Measurements from ENCODE around the gene COQ7.

Gene COQ7

GRCh38 chr16:19093631-19094541 lies 26.5 kb downstream of the COQ7 start:
- Mint-ChIP-seq H3K27me3 (ENCODE audit: low read depth, poor library complexity) (peaks cover 11% of the 10 kb centered on the region), H3K27ac (no peak overlapping the region), H3K9me3 (peaks cover 24% of the 10 kb centered on the region), H3K4me1 (peaks cover 11% of the 10 kb centered on the region), H3K4me3 (no peak overlapping the region), H3K36me3 (ENCODE audit: low read depth) (no peaks in the 10 kb centered on the region)
- no peak for DNase-seq
- no peak for TF ChIP-seq CTCF (IDR thresholded peaks at IDR 0.05)

GRCh38 chr16:19094542-19095365 lies 27.3 kb downstream of the COQ7 start:
- no peak for DNase-seq
- TF ChIP-seq CTCF (IDR thresholded peaks at IDR 0.05): no peak
- Mint-ChIP-seq H3K4me3 (no peak overlapping the region), H3K36me3 (ENCODE audit: low read depth) (no peaks in the 10 kb centered on the region), H3K4me1 (peaks cover 11% of the 10 kb centered on the region), H3K27me3 (ENCODE audit: low read depth, poor library complexity) (peaks cover 11% of the 10 kb centered on the region), H3K9me3 (peaks cover 29% of the 10 kb centered on the region), H3K27ac (no peak overlapping the region)

DNA sequence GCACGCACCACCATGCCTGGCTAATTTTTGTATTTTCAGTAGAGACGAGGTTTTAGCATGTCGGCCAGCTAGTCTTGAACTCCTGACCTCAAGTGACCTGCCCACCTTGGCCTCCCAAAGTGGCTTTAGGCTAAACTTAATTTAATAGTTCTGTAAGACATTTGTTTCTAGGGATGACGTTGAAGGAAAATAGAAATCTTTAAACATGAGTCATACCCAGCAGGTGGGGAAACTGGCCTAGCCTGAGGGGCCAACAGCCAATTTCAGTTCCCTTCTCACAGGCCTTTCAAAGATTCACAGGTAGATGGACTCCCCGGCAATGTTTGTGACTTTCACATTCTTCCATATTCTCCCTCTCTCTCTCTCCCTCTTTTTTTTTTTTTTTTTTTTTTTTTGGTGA lies 28.2 kb downstream of the COQ7 start:
- peaks cover 33% of the 10 kb centered on the region for H3K9me3 Mint-ChIP-seq
- H3K27me3 Mint-ChIP-seq (ENCODE audit: low read depth, poor library complexity): peaks cover 11% of the 10 kb centered on the region
- peaks cover 11% of the 10 kb centered on the region for H3K4me1 Mint-ChIP-seq
- no peak overlapping the region for H3K27ac Mint-ChIP-seq
- DNase-seq: no peak
- no peaks in the 10 kb centered on the region for H3K36me3 Mint-ChIP-seq (ENCODE audit: low read depth)
- no peak for TF ChIP-seq CTCF (IDR thresholded peaks at IDR 0.05)
- H3K4me3 Mint-ChIP-seq: no peak overlapping the region

DNA sequence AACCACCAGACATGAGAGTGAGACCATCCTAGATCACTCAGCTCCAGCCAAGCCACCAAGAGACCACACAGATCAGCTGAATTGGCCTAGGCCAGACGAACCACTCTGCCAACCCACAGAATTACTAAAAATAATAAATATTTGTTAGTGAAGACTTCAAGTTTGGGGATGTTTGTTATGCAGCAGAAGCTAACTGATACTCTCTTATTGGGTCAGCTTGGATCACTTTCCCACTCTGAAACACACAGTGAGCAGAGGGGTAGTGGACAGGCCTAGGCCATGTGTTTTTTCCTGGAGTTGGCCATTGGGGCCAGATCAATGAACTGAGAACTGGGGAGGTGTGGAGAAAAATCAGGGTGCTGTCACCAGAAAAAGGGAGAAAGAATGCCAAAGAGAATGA lies 30.8 kb downstream of the COQ7 start:
- Mint-ChIP-seq H3K36me3 (ENCODE audit: low read depth) (no peaks in the 10 kb centered on the region), H3K27me3 (ENCODE audit: low read depth, poor library complexity) (peaks cover 6% of the 10 kb centered on the region), H3K9me3 (peaks cover 24% of the 10 kb centered on the region), H3K27ac (no peak overlapping the region), H3K4me3 (no peak overlapping the region), H3K4me1 (peaks cover 19% of the 10 kb centered on the region)
- no peak for TF ChIP-seq CTCF (IDR thresholded peaks at IDR 0.05)
- no peak for DNase-seq

- Mint-ChIP-seq H3K4me3 (no peak overlapping the region), H3K36me3 (ENCODE audit: low read depth) (no peaks in the 10 kb centered on the region), H3K9me3 (peaks cover 19% of the 10 kb centered on the region), H3K27me3 (ENCODE audit: low read depth, poor library complexity) (peaks cover 8% of the 10 kb centered on the region), H3K4me1 (peaks cover 30% of the 10 kb centered on the region), H3K27ac (peak overlapping the region; percentile 75)
- no peak for DNase-seq
- TF ChIP-seq CTCF (IDR thresholded peaks at IDR 0.05): no peak
Observed at GRCh38 chr16:19102187-19102872, 34.9 kb downstream of the COQ7 start.
